Testis (tissue), 3 donors: ENCODE data around the gene TCF23. TPM values are rescaled to one million over a fixed set of nuclear protein-coding genes. Genes with fewer than 3 reads are reported as not detected.

Experiments used
- DNase-seq: peaks from one replicate; pipeline ENCODE4 v3.0.0-alpha.2; 2019
- H3K27ac ChIP-seq, 2 donors: fragments of 200-600 bp; sonication (generic); one replicate each; pipeline ENCODE4 v1.5.1; 2019
- H3K27me3 ChIP-seq: fragments of 200-600 bp; sonication (generic); one replicate; pipeline ENCODE4 v1.5.1; 2019
- H3K36me3 ChIP-seq: fragments of 200-600 bp; sonication (generic); one replicate; pipeline ENCODE4 v1.5.1; 2017; ENCODE audit warnings: low read depth; ENCODE audit errors: missing control alignments
- H3K4me1 ChIP-seq: fragments of 200-600 bp; sonication (generic); one replicate; pipeline ENCODE4 v1.5.1; 2019
- H3K4me3 ChIP-seq, 2 donors: fragments of 200-600 bp; sonication (generic); one replicate each; pipeline ENCODE4 v1.5.1; 2017 to 2019
- H3K9me3 ChIP-seq: fragments of 200-600 bp; sonication (generic); one replicate; pipeline ENCODE4 v1.5.1; 2017
- POLR2A ChIP-seq: fragments of 450-650 bp; IDR thresholded peaks from one replicate; pipeline ENCODE4 v1.6.1; 2017; ENCODE audit warnings: antibody characterized with exemption, mild to moderate bottlenecking, moderate library complexity
- WGBS, 2 donors: methylation state at CpG; one replicate each; pipeline ENCODE4 v1.1.5; 2018; 5-methylcytosine and 5-hydroxymethylcytosine counted together
- intact Hi-C: fragments of 100-400 bp; cut with DNase I; formaldehyde crosslinking; loops from one replicate; pipeline ENCODE4 v1.15.1; 2023; ENCODE audit warnings: low total_unique reads
- polyA plus RNA-seq: library from polyadenylated mRNA; stranded (reverse); fragments of 350-450 nt; fragmentation: Illumina TruSeq; extraction: RNeasy Lipid Tissue Mini Kit (QIAGEN cat#74804); gene quantifications from one replicate; pipeline ENCODE4 v1.2.3, GENCODE V29; 2014; ENCODE audit warnings: low read depth, low replicate concordance; ENCODE audit not compliant: insufficient read depth
- total RNA-seq, 2 donors: library from RNA; depleted of rRNA; stranded (reverse); fragments of >200 nt; gene quantifications; one replicate each; pipeline ENCODE4 v1.2.3, GENCODE V29; 2016
- TF ChIP-seq, protein P1 (sequence below), 3 experiments: fragments of 450-650 bp in 2 of 3; fragments of 200-600 bp in 1 of 3; sonication (generic) in 1 of 3; IDR thresholded peaks; one replicate each; pipeline ENCODE4 v1.5.1; 2016 to 2019; ENCODE audit warnings: antibody characterized with exemption in 3 of 3, mild to moderate bottlenecking in 2 of 3, moderate library complexity in 1 of 3

TCF23 gene
- total and polyA plus RNA-seq, 3 donors from 2014 or later, result 5.5 to 6.7 (median 6.6) TPM

DNA sequence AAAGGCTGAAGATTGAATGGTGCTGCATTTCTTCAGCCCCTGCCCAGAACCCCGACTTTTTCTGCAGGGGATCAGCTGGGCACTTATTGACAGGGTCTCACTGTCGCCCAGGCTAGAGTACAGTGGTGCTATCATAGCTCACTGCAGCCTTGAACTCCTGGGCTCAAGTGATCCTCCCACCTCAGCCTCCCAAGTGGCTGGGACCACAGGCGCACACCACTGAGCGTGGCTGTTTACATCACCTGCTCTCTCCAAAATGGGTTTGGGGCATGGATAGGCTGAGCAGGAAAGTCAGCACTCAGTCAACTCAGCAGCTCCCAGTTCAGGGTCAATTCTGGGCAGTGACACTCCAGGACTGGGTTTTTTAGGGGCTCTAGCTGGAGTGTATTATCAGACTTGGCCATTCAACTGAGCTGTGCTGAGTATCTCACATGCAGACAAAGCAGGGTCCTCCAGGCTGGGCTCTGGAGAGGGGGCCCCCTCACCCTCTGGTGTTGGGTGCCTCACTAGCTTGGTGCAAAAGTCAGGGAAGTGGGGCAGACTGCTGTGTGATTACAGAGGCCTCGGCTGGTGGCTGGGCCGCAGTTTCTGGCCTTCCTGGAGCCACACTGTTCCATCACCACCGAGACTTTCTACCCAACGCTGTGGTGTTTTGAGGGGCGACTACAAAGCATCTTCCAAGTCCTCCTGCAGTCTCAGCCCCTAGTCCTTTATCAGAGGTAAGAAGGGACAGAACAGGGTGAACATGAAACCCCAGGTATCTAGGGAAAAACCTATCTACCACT, 20.7 kb upstream of the TCF23 start:
- H3K4me3 ChIP-seq, result no peak overlapping the region
- H3K27ac ChIP-seq, result no peak overlapping the region
- WGBS, 2 donors, result 85 to 94% methylated on average over 8 to 9 of the region's 9 CpGs
- no peaks in the 10 kb centered on the region for H3K36me3 ChIP-seq
- no peaks in the 10 kb centered on the region for H3K27me3 ChIP-seq
- no peaks in the 10 kb centered on the region for H3K9me3 ChIP-seq
- H3K4me1 ChIP-seq, result peaks cover 6% of the 10 kb centered on the region
- intact Hi-C loops, result no loop called here
- TF ChIP-seq POLR2A, result no peak
- TF ChIP-seq, protein P1, sequence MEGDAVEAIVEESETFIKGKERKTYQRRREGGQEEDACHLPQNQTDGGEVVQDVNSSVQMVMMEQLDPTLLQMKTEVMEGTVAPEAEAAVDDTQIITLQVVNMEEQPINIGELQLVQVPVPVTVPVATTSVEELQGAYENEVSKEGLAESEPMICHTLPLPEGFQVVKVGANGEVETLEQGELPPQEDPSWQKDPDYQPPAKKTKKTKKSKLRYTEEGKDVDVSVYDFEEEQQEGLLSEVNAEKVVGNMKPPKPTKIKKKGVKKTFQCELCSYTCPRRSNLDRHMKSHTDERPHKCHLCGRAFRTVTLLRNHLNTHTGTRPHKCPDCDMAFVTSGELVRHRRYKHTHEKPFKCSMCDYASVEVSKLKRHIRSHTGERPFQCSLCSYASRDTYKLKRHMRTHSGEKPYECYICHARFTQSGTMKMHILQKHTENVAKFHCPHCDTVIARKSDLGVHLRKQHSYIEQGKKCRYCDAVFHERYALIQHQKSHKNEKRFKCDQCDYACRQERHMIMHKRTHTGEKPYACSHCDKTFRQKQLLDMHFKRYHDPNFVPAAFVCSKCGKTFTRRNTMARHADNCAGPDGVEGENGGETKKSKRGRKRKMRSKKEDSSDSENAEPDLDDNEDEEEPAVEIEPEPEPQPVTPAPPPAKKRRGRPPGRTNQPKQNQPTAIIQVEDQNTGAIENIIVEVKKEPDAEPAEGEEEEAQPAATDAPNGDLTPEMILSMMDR (IDR thresholded peaks at IDR 0.05), result no peak
- no peak for DNase-seq

DNA sequence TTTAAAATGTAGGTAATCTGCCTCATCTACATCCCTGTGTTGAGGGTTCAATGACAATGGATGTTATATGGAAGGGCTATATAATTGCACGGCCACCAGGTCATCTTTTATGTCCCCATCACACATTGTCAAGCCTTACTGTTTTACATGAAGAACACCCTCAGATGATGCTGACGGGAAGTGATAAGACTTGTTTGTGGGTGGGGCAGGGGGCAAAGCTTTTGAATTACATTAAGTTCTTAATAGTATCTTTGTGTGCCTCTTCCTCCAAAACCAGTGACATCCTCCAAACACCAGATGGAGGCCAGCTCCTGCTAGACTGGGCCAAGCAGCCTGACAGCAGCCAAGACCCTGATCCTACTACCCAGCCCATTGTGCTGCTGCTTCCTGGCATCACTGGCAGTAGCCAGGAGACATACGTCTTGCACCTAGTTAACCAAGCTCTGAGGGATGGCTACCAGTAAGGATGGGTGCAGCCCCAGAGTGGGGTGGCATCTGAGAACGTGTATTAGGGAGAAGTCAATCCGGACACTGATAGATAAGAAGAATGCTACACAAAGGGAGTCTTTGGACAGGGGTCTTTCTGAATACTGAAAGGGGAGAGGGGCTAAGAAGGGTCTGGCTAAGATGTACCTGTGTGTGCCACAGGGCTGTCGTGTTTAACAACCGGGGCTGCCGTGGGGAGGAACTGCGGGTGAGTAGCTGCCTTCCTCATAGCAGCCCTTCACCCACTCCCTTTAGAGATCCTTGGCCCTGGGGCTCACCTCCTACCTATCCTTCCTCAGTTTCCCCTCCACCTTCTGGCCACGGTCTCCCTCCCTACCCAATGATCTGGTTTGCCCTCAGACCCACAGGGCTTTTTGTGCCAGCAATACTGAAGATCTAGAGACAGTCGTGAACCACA, 19.9 kb upstream of the TCF23 start:
- Histone ChIP-seq H3K36me3 (no peaks in the 10 kb centered on the region), H3K27me3 (no peaks in the 10 kb centered on the region), H3K27ac (no peak overlapping the region), H3K4me3 (no peak overlapping the region), H3K4me1 (peaks cover 11% of the 10 kb centered on the region), H3K9me3 (no peaks in the 10 kb centered on the region)
- DNase-seq, result no peak
- intact Hi-C loops, result no loop called here
- TF ChIP-seq POLR2A, result no peak
- TF ChIP-seq, protein P1 (IDR thresholded peaks at IDR 0.05), result no peak
- WGBS, 2 donors, result 75 to 81% methylated on average over 11 of the region's 11 CpGs

DNA sequence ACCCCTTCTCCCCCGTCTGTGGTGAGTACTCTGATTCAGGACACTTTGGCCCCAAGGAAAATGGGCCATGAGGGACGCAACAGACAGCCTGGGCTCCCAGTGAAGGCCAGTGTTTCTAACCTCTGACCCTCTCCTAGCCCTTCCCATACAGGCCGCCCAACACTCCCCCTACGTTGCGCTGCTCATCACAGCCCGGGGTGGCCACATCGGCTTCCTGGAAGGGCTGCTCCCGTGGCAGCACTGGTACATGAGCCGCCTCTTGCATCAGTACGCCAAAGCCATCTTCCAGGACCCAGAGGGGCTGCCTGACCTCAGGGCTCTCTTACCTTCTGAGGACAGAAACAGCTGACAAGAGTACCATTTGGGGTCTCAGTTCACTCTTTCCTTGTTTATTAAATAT, 18.4 kb upstream of the TCF23 start:
- DNase-seq, result no peak
- Histone ChIP-seq H3K27me3 (no peaks in the 10 kb centered on the region), H3K9me3 (no peaks in the 10 kb centered on the region), H3K4me3 (no peak overlapping the region), H3K4me1 (peaks cover 11% of the 10 kb centered on the region), H3K27ac (no peak overlapping the region), H3K36me3 (no peaks in the 10 kb centered on the region)
- TF ChIP-seq POLR2A, result no peak
- TF ChIP-seq, protein P1 (IDR thresholded peaks at IDR 0.05), result no peak
- 72 to 83% methylated on average over 10 of the region's 10 CpGs for WGBS, 2 donors
- intact Hi-C loops, result no loop called here

DNA sequence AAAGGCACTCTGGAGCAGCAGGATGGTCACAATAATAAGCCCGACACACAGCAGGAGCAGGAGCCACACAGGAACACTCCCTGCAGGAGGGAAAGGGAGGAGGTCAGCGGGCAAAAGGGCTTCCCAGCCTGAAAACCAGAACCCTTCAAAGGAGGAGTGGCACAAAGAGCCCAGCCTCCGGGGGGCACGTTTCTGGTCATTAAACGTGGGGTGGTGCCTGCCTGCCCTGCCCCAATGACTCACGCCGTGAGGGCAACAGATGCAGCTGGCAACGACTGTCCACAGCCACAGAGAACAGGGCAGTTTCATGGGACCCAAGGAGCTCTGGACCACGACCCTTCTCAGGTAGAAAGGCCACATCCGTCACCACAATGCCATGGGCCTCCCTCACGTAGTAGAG, 17.4 kb upstream of the TCF23 start:
- WGBS, 2 donors, result 83 to 84% methylated on average over 8 to 11 of the region's 11 CpGs
- Histone ChIP-seq H3K4me1 (peaks cover 11% of the 10 kb centered on the region), H3K36me3 (no peaks in the 10 kb centered on the region), H3K4me3 (no peak overlapping the region), H3K9me3 (no peaks in the 10 kb centered on the region), H3K27me3 (no peaks in the 10 kb centered on the region), H3K27ac (no peak overlapping the region)
- TF ChIP-seq POLR2A, result no peak
- TF ChIP-seq, protein P1 (IDR thresholded peaks at IDR 0.05), result no peak
- intact Hi-C loops, result no loop called here
- no peak for DNase-seq
